Measurements from ENCODE around the gene KLHL30. TPM values are rescaled to one million over a fixed set of nuclear protein-coding genes. Genes with fewer than 3 reads are reported as not detected.

KLHL30 gene
- total RNA-seq, 1 experiment from 2014 or later: not detected

DNA sequence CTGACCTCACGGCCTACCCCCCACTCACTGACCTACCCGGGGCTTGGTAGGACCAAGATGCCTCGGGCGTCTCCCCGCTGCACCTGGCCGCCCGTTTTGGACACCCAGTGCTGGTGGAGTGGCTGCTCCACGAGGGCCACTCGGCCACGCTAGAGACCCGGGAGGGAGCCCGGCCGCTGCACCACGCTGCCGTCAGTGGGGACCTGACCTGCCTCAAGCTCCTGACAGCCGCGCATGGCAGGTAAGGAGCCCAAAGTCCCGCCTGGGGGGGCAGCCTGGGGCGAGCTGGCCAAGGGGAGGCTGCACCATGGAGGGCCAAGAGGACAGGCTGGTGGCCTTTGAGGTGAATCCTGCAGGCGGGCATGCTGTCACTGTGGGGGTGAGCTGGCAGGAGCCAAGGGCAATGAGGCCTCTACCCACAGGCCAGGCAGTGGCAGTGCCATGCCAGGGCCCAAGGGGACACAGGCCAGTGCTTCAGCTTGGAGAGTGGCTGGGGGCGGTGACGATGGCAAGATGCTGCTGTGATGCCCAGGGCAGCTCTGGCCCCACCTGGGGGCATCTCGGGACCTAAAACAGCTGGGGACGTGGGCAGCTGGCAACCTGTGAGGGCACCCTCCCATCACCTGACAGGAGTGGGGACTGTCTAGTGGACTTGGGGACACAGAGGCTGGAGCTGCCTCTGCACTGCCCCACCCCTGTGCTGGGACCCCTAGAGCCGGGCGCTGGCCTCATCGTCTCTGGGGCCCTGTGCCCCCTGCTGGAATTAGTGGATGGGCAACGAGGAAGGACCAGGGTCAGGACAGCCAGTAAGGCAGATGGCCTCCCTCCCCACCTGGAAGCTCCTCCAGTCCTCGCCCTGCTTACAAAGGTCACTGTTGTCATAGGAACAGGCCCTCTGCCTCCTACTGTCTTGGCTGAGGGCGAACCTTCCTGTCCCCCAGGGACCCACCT lies 36.3 kb upstream of the KLHL30 start:
- H3K27ac Mint-ChIP-seq: 0 out of 7 replicates have a peak overlapping the region, but pooled peaks of 1 of the 3 experiments have one; percentile 51
- H2BK12ac ChIP-seq (ENCODE audit: insufficient read length, low read depth, low read length): no peak overlapping the region

More for the DNA sequence above, 36.3 kb upstream of the KLHL30 start:
- H3K4me2 ChIP-seq (ENCODE audit: insufficient read depth, insufficient read length, low read length): no peak overlapping the region
- no peaks in the 10 kb centered on the region for H3K27me3 ChIP-seq (ENCODE audit: insufficient read depth, low read length)
- no peak overlapping the region for H2AFZ ChIP-seq (ENCODE audit: low read length)
- no peak overlapping the region for H2AK5ac ChIP-seq (ENCODE audit: insufficient read length, low read length)
- H3K18ac ChIP-seq (ENCODE audit: insufficient read length, low read depth, low read length): no peak overlapping the region
- no peak overlapping the region for H2BK15ac ChIP-seq (ENCODE audit: low read depth, low read length)
- peak; percentile 46 for DNase-seq
- H3K9me3 ChIP-seq (ENCODE audit: control insufficient read depth, low read depth, low read length): no peaks in the 10 kb centered on the region
- H3K23me2 ChIP-seq (ENCODE audit: insufficient read length, low read depth, low read length, poor library complexity, severe bottlenecking): no peaks in the 10 kb centered on the region
- H2BK20ac ChIP-seq (ENCODE audit: low read depth, low read length, poor library complexity, severe bottlenecking): no peak overlapping the region
- H4K20me1 ChIP-seq (ENCODE audit: control insufficient read depth, insufficient read depth, insufficient read length): no peaks in the 10 kb centered on the region
- peaks cover 0 to 4% (median 0%) of the 10 kb centered on the region in 3 experiments; a peak in 3 of 7 replicates for H3K36me3 Mint-ChIP-seq (ENCODE audit: insufficient read depth in 1 of 3, low read depth in 3 of 3)
- WGBS (ENCODE audit: extremely low coverage, insufficient read length, low lambda C conversion rate): no CpG with 5 or more reads among the region's 30 CpGs
- no peak overlapping the region for H3K9ac ChIP-seq (ENCODE audit: extremely low read depth, insufficient read length, low read length)
- H2BK120ac ChIP-seq (ENCODE audit: low read depth, low read length, poor library complexity, severe bottlenecking): no peak overlapping the region
- no peaks in the 10 kb centered on the region for H3K4me1 ChIP-seq (ENCODE audit: insufficient read depth, low read length)
- H3K79me2 ChIP-seq (ENCODE audit: insufficient read depth, low read length): no peaks in the 10 kb centered on the region
- no peak overlapping the region for H3T11ph ChIP-seq (ENCODE audit: low read length)
- no peak overlapping the region; the same call in 1 of the 2 replicates for H3K14ac ChIP-seq (ENCODE audit: insufficient read depth, low read length)
- H3K23ac ChIP-seq (ENCODE audit: insufficient read length, low read depth, low read length): no peak overlapping the region
- no peaks in the 10 kb centered on the region for H3K79me1 ChIP-seq (ENCODE audit: insufficient read depth, low read depth, low read length, poor library complexity, severe bottlenecking)
- no peak overlapping the region for H4K91ac ChIP-seq (ENCODE audit: insufficient read length, low read depth, low read length)
- TF ChIP-seq, protein P1, sequence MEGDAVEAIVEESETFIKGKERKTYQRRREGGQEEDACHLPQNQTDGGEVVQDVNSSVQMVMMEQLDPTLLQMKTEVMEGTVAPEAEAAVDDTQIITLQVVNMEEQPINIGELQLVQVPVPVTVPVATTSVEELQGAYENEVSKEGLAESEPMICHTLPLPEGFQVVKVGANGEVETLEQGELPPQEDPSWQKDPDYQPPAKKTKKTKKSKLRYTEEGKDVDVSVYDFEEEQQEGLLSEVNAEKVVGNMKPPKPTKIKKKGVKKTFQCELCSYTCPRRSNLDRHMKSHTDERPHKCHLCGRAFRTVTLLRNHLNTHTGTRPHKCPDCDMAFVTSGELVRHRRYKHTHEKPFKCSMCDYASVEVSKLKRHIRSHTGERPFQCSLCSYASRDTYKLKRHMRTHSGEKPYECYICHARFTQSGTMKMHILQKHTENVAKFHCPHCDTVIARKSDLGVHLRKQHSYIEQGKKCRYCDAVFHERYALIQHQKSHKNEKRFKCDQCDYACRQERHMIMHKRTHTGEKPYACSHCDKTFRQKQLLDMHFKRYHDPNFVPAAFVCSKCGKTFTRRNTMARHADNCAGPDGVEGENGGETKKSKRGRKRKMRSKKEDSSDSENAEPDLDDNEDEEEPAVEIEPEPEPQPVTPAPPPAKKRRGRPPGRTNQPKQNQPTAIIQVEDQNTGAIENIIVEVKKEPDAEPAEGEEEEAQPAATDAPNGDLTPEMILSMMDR (conservative IDR thresholded peaks at IDR 0.05): no peak
- no peaks in the 10 kb centered on the region; the same call in none of the 2 replicates for H3K27me3 Mint-ChIP-seq (ENCODE audit: low read depth)
- H4K8ac ChIP-seq (replicated peaks; ENCODE audit: insufficient read length, low read depth, low read length): no peak overlapping the region
- H3K4me3 Mint-ChIP-seq: no peak overlapping the region
- H3K4me1 Mint-ChIP-seq: peaks cover 13 to 22% of the 10 kb centered on the region in 2 experiments
- H3K9me3 Mint-ChIP-seq: no peaks in the 10 kb centered on the region
- no peak overlapping the region for H3K56ac ChIP-seq (ENCODE audit: insufficient read length, low read depth, low read length)
- no peak overlapping the region for H3K27ac ChIP-seq (ENCODE audit: insufficient read length, low read depth, low read length)
- no peak overlapping the region for H3K4ac ChIP-seq (ENCODE audit: low read depth, low read length)
- no peak overlapping the region for H4K5ac ChIP-seq (ENCODE audit: insufficient read length, low read depth, low read length)
- H2BK5ac ChIP-seq (ENCODE audit: insufficient read length, low read length): no peak overlapping the region
